Activated CD4-positive, alpha-beta T cell treated with anti-CD3 and anti-CD28 coated beads, Interleukin-2, amount 10 ng/mL, durations not matched to agents 24 days and 14 days (primary cell): ENCODE data around the gene CLEC10A. TPM values are rescaled to one million over a fixed set of nuclear protein-coding genes. Genes with fewer than 3 reads are reported as not detected.
"Not testable (repeated sequence)": the region's sequence is repeated elsewhere in the genome, so short reads cannot be mapped to it uniquely, and the experiment has no call there.

Experiments
- DNase-seq: peaks from one replicate; pipeline ENCODE4 v3.0.0; 2022
- H3K27ac Mint-ChIP-seq: one replicate; pipeline ENCODE4 v1.8.0; 2022; ENCODE audit warnings: mild to moderate bottlenecking, mixed read lengths
- H3K27me3 Mint-ChIP-seq: one replicate; pipeline ENCODE4 v1.8.0; 2022; ENCODE audit warnings: mixed read lengths
- H3K36me3 Mint-ChIP-seq: one replicate; pipeline ENCODE4 v1.8.0; 2022; ENCODE audit warnings: low read depth, mild to moderate bottlenecking, mixed read lengths
- H3K4me1 Mint-ChIP-seq: one replicate; pipeline ENCODE4 v1.8.0; 2021; ENCODE audit warnings: mixed read lengths
- H3K4me3 Mint-ChIP-seq: one replicate; pipeline ENCODE4 v1.8.0; 2022; ENCODE audit warnings: mild to moderate bottlenecking, moderate library complexity, mixed read lengths
- H3K9me3 Mint-ChIP-seq: one replicate; pipeline ENCODE4 v1.8.0; 2021; ENCODE audit warnings: mixed read lengths
- intact Hi-C: fragments of 100-400 bp; cut with micrococcal nuclease; formaldehyde crosslinking; loops from one replicate; pipeline ENCODE4 v1.15.1; 2023
- total RNA-seq: library from RNA; stranded (reverse); gene quantifications from 2 replicates; pipeline ENCODE4 v1.2.3, GENCODE V29; 2022

Gene CLEC10A
- total RNA-seq, 1 donor from 2014 or later = not detected

DNA sequence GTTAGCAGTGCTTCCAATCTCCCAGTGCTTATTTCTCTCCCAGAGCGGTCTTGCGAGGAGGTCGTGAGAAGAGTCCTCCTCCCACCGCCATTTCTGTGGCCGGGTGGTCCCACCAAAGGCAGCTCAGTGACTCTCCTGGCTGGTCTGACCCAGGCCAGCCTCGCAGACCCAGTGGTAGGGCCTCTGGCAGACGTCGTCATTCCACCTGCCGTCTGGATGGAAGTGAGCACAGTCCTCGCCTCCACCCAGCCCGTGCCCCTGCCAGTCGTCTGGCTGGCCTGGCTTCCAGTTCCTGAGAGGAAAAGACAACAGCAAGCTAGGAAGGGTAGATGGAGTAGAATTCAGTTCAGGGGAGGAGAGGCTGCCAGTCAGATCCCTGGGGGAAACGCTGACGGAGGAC, 5.1 kb downstream of the CLEC10A start:
- H3K4me3 Mint-ChIP-seq = no peak overlapping the region
- no peak for DNase-seq
- no peaks in the 10 kb centered on the region for H3K9me3 Mint-ChIP-seq
- H3K4me1 Mint-ChIP-seq = no peaks in the 10 kb centered on the region
- intact Hi-C loops = no loop called here
- no peaks in the 10 kb centered on the region for H3K36me3 Mint-ChIP-seq
- H3K27me3 Mint-ChIP-seq = peaks cover 11% of the 10 kb centered on the region
- H3K27ac Mint-ChIP-seq = no peak overlapping the region

GRCh38 chr17:7072406-7072805, 7.6 kb downstream of the CLEC10A start:
- Mint-ChIP-seq H3K36me3 (no peaks in the 10 kb centered on the region), H3K9me3 (peaks cover 12% of the 10 kb centered on the region), H3K4me1 (no peaks in the 10 kb centered on the region), H3K4me3 (no peak overlapping the region), H3K27me3 (peaks cover 13% of the 10 kb centered on the region), H3K27ac (no peak overlapping the region)
- intact Hi-C loops = no loop called here
- no peak for DNase-seq

DNA sequence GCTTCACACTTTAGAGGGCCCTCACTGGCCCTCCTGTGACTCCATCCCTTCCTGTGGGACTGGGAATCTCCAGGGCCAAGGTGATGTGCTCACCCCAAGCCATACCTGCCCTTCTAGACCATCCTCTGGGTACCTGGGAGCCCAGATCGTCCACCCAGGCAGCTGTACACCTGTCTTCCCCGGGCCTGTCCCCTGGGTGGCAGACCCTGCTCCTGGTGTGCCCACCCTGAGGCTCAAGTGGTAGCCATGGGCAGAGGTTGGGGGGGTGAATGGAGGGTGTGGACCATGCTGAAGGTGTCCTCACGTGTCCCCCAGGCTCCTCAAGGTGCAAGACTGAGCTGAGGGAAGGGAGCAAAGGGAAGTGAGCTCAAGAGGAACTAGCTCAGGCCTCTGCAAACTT, 9.3 kb downstream of the CLEC10A start:
- Mint-ChIP-seq H3K4me3 (no peak overlapping the region), H3K4me1 (no peaks in the 10 kb centered on the region), H3K9me3 (peaks cover 12% of the 10 kb centered on the region), H3K27ac (no peak overlapping the region), H3K36me3 (no peaks in the 10 kb centered on the region), H3K27me3 (peaks cover 13% of the 10 kb centered on the region)
- intact Hi-C loops = no loop called here
- no peak for DNase-seq

- intact Hi-C loops = no loop called here
- Mint-ChIP-seq H3K4me1 (no peaks in the 10 kb centered on the region), H3K36me3 (no peaks in the 10 kb centered on the region), H3K4me3 (no peak overlapping the region), H3K9me3 (peaks cover 12% of the 10 kb centered on the region), H3K27me3 (peaks cover 16% of the 10 kb centered on the region), H3K27ac (no peak overlapping the region)
- DNase-seq = no peak
These were observed 11.8 kb downstream of the CLEC10A start for GRCh38 chr17:7068268-7068667.

DNA sequence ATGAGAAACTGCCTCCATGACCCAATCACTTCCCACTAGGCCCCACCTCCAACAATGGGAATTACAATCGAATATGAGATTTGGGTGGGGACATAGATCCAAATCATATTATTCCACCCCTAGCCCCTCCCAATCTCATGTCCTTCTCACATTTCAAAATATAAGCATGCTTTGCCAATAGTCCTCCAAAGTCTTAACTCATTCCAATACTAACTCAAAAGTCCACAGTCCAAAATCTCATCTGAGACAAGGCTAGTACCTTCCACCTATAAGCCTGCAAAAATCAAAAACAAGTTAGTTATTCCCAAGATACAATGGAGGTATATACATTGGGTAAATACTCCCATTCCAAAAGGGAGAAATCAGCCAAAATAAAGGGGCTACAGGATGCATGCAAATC, 12.9 kb downstream of the CLEC10A start:
- peaks cover 8% of the 10 kb centered on the region for H3K27me3 Mint-ChIP-seq
- no peaks in the 10 kb centered on the region for H3K4me1 Mint-ChIP-seq
- DNase-seq = no peak
- H3K36me3 Mint-ChIP-seq = no peaks in the 10 kb centered on the region
- H3K27ac Mint-ChIP-seq = no peak overlapping the region
- intact Hi-C loops = no loop called here
- H3K4me3 Mint-ChIP-seq = no peak overlapping the region
- peaks cover 12% of the 10 kb centered on the region for H3K9me3 Mint-ChIP-seq

DNA sequence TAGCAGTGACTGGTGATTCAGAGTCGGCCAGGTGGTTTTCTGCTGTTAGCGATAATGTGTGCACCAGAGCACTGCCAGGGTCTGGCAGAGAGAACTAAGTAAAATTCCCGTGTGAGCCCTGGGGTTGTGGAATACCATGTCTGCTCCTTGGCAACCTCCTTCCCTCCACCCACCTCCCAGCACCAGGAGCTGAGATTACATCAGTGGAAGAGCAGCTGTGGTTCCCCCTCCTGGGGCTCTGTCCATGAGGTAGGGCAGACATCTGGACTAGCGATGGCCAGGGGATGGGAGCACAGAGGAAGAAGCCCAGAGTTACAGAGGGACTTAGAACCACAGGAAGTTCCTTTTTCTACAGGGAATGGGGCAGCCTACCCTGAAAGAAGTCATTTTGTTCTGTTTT, 15.8 kb downstream of the CLEC10A start:
- peaks cover 12% of the 10 kb centered on the region for H3K9me3 Mint-ChIP-seq
- H3K27me3 Mint-ChIP-seq = peaks cover 4% of the 10 kb centered on the region
- no peak overlapping the region for H3K4me3 Mint-ChIP-seq
- H3K27ac Mint-ChIP-seq = no peak overlapping the region
- H3K36me3 Mint-ChIP-seq = no peaks in the 10 kb centered on the region
- H3K4me1 Mint-ChIP-seq = peaks cover 7% of the 10 kb centered on the region
- intact Hi-C loops = no loop called here
- no peak for DNase-seq

GRCh38 chr17:7063518-7064094, 16.4 kb downstream of the CLEC10A start:
- peaks cover 7% of the 10 kb centered on the region for H3K9me3 Mint-ChIP-seq
- H3K27me3 Mint-ChIP-seq = peaks cover 7% of the 10 kb centered on the region
- no peaks in the 10 kb centered on the region for H3K36me3 Mint-ChIP-seq
- intact Hi-C loops = no loop called here
- no peak overlapping the region for H3K4me3 Mint-ChIP-seq
- H3K4me1 Mint-ChIP-seq = peaks cover 13% of the 10 kb centered on the region
- H3K27ac Mint-ChIP-seq = no peak overlapping the region
- no peak for DNase-seq

GRCh38 chr17:7060165-7060891, 19.7 kb downstream of the CLEC10A start:
- Mint-ChIP-seq H3K4me3 (no peak overlapping the region), H3K36me3 (no peaks in the 10 kb centered on the region), H3K4me1 (peaks cover 13% of the 10 kb centered on the region), H3K9me3 (no peaks in the 10 kb centered on the region), H3K27ac (peak overlapping the region; percentile 82), H3K27me3 (peaks cover 8% of the 10 kb centered on the region)
- DNase-seq = peak; percentile 63
- intact Hi-C loops = no loop called here

DNA sequence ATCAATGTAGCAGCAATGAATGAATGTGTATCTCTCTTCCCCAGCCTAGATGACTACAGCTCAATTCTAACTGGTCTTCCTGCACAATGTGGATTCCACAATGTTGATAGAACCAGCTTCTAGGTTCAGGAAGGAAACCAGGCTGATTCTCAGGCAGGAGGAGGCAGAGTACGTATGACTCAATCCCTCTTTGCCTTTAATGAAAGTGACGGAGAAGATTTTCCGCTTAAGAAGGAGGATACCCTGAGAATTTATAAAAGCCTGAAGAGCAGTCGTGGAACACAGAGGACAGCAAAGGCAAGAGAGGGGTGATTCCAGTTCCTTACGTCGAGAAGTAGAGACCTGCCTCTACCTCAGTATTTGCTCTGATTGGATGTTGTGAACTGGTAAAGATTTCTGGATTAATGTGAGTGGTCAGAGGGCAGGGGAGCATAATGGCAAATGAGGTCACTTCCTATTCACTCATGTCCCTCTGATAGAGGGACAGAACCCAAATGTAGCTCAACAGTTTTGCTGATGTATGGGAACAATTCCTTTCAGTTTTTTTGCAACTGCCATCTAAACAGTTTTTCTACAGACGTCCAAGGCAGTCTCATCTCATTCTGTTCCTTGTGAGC, 21.1 kb downstream of the CLEC10A start:
- intact Hi-C loops = no loop called here
- no peaks in the 10 kb centered on the region for H3K9me3 Mint-ChIP-seq
- no peak for DNase-seq
- H3K36me3 Mint-ChIP-seq = no peaks in the 10 kb centered on the region
- no peak overlapping the region for H3K27ac Mint-ChIP-seq
- no peak overlapping the region for H3K4me3 Mint-ChIP-seq
- peaks cover 13% of the 10 kb centered on the region for H3K4me1 Mint-ChIP-seq
- H3K27me3 Mint-ChIP-seq = peaks cover 8% of the 10 kb centered on the region

DNA sequence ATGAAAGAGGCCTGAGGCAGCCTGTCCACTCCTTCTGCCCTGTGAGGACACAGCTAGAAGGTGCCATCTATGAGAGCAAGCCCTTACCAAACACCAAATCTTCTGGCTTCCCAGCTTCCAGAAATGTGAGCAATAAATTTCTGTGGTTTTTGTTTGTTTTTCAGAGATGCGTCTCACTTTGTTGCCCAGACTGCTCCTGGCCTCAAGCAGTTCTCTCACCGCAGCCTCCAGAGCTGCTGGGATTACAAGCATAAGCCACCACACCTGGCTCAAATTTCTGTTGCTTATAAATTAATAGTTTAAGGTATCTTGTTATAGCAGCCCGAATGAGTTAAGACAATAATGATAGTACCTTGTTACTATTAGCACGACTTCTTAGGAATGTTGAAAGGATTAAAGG, 23.7 kb downstream of the CLEC10A start:
- no peak overlapping the region for H3K27ac Mint-ChIP-seq
- no peak for DNase-seq
- H3K9me3 Mint-ChIP-seq = no peaks in the 10 kb centered on the region
- peaks cover 5% of the 10 kb centered on the region for H3K27me3 Mint-ChIP-seq
- no peak overlapping the region for H3K4me3 Mint-ChIP-seq
- intact Hi-C loops = no loop called here
- peaks cover 15% of the 10 kb centered on the region for H3K4me1 Mint-ChIP-seq
- H3K36me3 Mint-ChIP-seq = no peaks in the 10 kb centered on the region

- H3K27ac Mint-ChIP-seq, H3K27me3 Mint-ChIP-seq, H3K9me3 Mint-ChIP-seq, intact Hi-C loops, H3K36me3 Mint-ChIP-seq, H3K4me3 Mint-ChIP-seq, DNase-seq: not testable (repeated sequence)
- peaks cover 16% of the 10 kb centered on the region for H3K4me1 Mint-ChIP-seq
These were observed 29.5 kb downstream of the CLEC10A start for GRCh38 chr17:7050583-7050982.

GRCh38 chr17:7048968-7049367, 31.1 kb downstream of the CLEC10A start:
- no peak overlapping the region for H3K27ac Mint-ChIP-seq
- no peaks in the 10 kb centered on the region for H3K9me3 Mint-ChIP-seq
- H3K4me3 Mint-ChIP-seq = no peak overlapping the region
- no peak for DNase-seq
- peaks cover 6% of the 10 kb centered on the region for H3K27me3 Mint-ChIP-seq
- H3K4me1 Mint-ChIP-seq = peaks cover 17% of the 10 kb centered on the region
- H3K36me3 Mint-ChIP-seq = no peaks in the 10 kb centered on the region
- intact Hi-C loops = no loop called here

DNA sequence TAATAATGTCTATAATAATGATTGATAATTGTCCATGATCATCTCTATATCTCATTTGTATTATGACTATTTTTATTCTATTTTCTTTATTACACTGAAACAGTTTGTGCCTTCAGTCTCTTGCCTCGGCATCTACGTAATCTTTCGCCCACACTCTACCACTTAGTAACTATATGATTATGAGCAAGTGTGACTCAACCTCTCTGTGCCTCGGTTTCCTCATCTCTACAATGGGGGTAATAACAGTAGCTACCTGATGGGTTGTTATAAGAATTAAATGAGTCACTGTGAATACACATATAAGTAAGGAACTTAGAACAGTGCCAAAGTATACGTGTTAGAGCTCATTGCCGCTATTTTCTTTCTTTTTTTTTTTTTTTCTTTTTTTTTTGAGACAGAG, 32.5 kb downstream of the CLEC10A start:
- no peak for DNase-seq
- Mint-ChIP-seq H3K9me3 (no peaks in the 10 kb centered on the region), H3K4me1 (peaks cover 20% of the 10 kb centered on the region), H3K36me3 (no peaks in the 10 kb centered on the region), H3K27me3 (peaks cover 11% of the 10 kb centered on the region), H3K4me3 (peak overlapping the region; percentile 15), H3K27ac (no peak overlapping the region)
- intact Hi-C loops = loop anchor here (2.0 kb wide), 1 partner anchor 129 kb away; no protein-coding TSS in a partner anchor

- Mint-ChIP-seq H3K4me1 (peaks cover 21% of the 10 kb centered on the region), H3K27ac (peak overlapping the region; percentile 60), H3K4me3 (peak overlapping the region; percentile 73), H3K27me3 (peaks cover 11% of the 10 kb centered on the region)
- not testable (repeated sequence) for H3K9me3 Mint-ChIP-seq, H3K36me3 Mint-ChIP-seq
- intact Hi-C loops = loop anchor here (1.0 to 2.0 kb wide), 2 partner anchors 89 to 130 kb away; no protein-coding TSS in a partner anchor
- peak; percentile 92 for DNase-seq
These were observed 33.2 kb downstream of the CLEC10A start for GRCh38 chr17:7046725-7047397.
